ENCODE measurements around the gene PLA2G15.
A peak's percentile ranks its signal among the peaks of the same experiment; 100 is the strongest.

GRCh38 chr16:68244903-68245853 is at the start of gene PLA2G15:
- no peak for TF ChIP-seq CTCF (IDR thresholded peaks at IDR 0.05)
- TF ChIP-seq RCOR1 (IDR thresholded peaks at IDR 0.05; ENCODE audit: low read depth, low read length), result no peak
- TF ChIP-seq MYC (IDR thresholded peaks at IDR 0.05; ENCODE audit: borderline replicate concordance, low read length), result no peak
- no peak for TF ChIP-seq EHMT2 (IDR thresholded peaks at IDR 0.05; ENCODE audit: low read depth)
- TF ChIP-seq POLR2A (IDR thresholded peaks at IDR 0.05; ENCODE audit: low read length), result peak; percentile 55
- no peak for TF ChIP-seq PBX3 (IDR thresholded peaks at IDR 0.05)
- peak; percentile 83 for TF ChIP-seq MAX (IDR thresholded peaks at IDR 0.05)
- no peak for TF ChIP-seq CHD4 (IDR thresholded peaks at IDR 0.05; ENCODE audit: borderline replicate concordance)
- TF ChIP-seq CEBPB (IDR thresholded peaks at IDR 0.05), result peak in 1 of 2 experiments; percentile 34; a peak in 1 of 4 replicates
- no peak for TF ChIP-seq JUNB (IDR thresholded peaks at IDR 0.05)
- no peak for TF ChIP-seq MAFK (IDR thresholded peaks at IDR 0.05; ENCODE audit: partially characterized antibody)
- peak; percentile 50; the same call in 1 of the 2 replicates for TF ChIP-seq MAZ (IDR thresholded peaks at IDR 0.05; ENCODE audit: borderline replicate concordance, low read depth, low read length)
